ENCODE results near the gene OMA1. TPM values are rescaled to one million over a fixed set of nuclear protein-coding genes. Genes with fewer than 3 reads are reported as not detected.

The OMA1 gene
- total and polyA plus RNA-seq, 10 of the 15 experiments (the other 5 are each of a cell fraction or from before 2014, with no cell fraction given) = 23.6 to 67.1 (median 47.1) TPM

DNA sequence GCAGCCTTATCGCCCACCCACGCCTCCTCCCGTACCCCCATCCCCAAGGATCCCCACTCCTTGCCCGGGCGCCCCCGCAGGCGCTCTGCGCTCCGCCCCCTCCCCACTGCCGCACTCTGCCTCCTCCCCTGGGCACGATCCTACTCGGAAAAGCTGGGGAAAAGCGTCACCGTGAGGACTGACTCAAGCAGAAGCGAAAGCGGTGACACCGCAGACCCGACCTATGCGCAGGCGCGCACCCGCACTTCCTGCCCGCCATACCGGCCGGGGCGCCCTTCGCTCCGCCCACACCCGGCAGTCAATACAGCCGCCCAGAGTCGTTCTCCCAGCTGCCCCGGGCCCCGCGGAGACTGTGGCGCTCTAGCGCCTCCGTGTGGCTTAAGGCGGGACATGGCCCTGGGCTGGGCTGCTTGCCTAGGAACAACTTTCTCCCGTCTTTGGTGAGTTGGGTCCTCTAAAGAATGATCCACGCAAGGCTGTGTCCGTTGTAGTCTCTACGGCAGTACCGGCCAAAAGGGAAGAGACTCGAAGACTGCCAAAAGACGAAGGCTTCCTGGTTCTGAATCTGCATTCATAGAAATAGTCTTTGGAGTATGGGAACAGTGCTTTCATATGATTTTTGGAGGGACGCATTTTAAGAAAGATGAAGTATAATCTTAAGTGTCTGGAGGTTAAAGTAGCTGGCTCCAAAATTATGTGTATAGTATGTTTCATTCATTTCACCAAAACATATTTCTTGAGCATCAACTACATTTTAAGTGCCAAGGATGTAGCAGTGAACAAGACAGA lies at the start of gene OMA1 (continued):
- TF ChIP-seq, protein P1, sequence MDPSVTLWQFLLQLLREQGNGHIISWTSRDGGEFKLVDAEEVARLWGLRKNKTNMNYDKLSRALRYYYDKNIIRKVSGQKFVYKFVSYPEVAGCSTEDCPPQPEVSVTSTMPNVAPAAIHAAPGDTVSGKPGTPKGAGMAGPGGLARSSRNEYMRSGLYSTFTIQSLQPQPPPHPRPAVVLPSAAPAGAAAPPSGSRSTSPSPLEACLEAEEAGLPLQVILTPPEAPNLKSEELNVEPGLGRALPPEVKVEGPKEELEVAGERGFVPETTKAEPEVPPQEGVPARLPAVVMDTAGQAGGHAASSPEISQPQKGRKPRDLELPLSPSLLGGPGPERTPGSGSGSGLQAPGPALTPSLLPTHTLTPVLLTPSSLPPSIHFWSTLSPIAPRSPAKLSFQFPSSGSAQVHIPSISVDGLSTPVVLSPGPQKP (IDR thresholded peaks at IDR 0.05; ENCODE audit: low read depth, low read length) = peak; percentile 70
- peak; percentile 69 for TF ChIP-seq RELA (IDR thresholded peaks at IDR 0.05; ENCODE audit: borderline replicate concordance, partially characterized antibody)
- TF ChIP-seq IRF5 (IDR thresholded peaks at IDR 0.05; ENCODE audit: borderline replicate concordance) = no peak
- TF ChIP-seq USF2 (IDR thresholded peaks at IDR 0.05; ENCODE audit: borderline replicate concordance, low read depth, low read length) = no peak
- TF ChIP-seq BCL3 (IDR thresholded peaks at IDR 0.05; ENCODE audit: borderline replicate concordance, insufficient read depth, low read depth, low read length, poor library complexity, severe bottlenecking) = no peak
- TF ChIP-seq, protein P2, sequence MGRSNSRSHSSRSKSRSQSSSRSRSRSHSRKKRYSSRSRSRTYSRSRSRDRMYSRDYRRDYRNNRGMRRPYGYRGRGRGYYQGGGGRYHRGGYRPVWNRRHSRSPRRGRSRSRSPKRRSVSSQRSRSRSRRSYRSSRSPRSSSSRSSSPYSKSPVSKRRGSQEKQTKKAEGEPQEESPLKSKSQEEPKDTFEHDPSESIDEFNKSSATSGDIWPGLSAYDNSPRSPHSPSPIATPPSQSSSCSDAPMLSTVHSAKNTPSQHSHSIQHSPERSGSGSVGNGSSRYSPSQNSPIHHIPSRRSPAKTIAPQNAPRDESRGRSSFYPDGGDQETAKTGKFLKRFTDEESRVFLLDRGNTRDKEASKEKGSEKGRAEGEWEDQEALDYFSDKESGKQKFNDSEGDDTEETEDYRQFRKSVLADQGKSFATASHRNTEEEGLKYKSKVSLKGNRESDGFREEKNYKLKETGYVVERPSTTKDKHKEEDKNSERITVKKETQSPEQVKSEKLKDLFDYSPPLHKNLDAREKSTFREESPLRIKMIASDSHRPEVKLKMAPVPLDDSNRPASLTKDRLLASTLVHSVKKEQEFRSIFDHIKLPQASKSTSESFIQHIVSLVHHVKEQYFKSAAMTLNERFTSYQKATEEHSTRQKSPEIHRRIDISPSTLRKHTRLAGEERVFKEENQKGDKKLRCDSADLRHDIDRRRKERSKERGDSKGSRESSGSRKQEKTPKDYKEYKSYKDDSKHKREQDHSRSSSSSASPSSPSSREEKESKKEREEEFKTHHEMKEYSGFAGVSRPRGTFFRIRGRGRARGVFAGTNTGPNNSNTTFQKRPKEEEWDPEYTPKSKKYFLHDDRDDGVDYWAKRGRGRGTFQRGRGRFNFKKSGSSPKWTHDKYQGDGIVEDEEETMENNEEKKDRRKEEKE (IDR thresholded peaks at IDR 0.05) = no peak
- TF ChIP-seq CBX5 (IDR thresholded peaks at IDR 0.05; ENCODE audit: low read depth) = 0 out of 2 replicates have a peak, but pooled peaks have one; percentile 61
- TF ChIP-seq ZNF274 (IDR thresholded peaks at IDR 0.05; ENCODE audit: insufficient read depth, insufficient read length) = no peak
- TF ChIP-seq PKNOX1 (IDR thresholded peaks at IDR 0.05) = peak; percentile 55; the same call in 1 of the 2 replicates
- no peak for TF ChIP-seq CEBPB (IDR thresholded peaks at IDR 0.05; ENCODE audit: borderline replicate concordance in 1 of 2, low read depth in 2 of 2, low read length in 2 of 2)
- TF ChIP-seq CHD2 (IDR thresholded peaks at IDR 0.05; ENCODE audit: borderline replicate concordance, low read depth, low read length) = peak; percentile 46; the same call in 1 of the 2 replicates
- 0 out of 2 replicates have a peak, but pooled peaks have one; percentile 41 for TF ChIP-seq CBFB (IDR thresholded peaks at IDR 0.05; ENCODE audit: low read depth)
- 0 out of 2 replicates have a peak, but pooled peaks have one; percentile 16 for TF ChIP-seq ZNF384 (IDR thresholded peaks at IDR 0.05; ENCODE audit: borderline replicate concordance, low read depth, low read length)
- TF ChIP-seq RUNX3 (IDR thresholded peaks at IDR 0.05; ENCODE audit: low read length) = peak; percentile 65
- TF ChIP-seq ZNF622 (IDR thresholded peaks at IDR 0.05) = no peak
- peak; percentile 80 for TF ChIP-seq SMAD5 (IDR thresholded peaks at IDR 0.05; ENCODE audit: low read depth)
- peak; percentile 79 for TF ChIP-seq SPI1 (IDR thresholded peaks at IDR 0.05; ENCODE audit: borderline replicate concordance, insufficient read depth, low read depth, low read length)
- TF ChIP-seq SRF (IDR thresholded peaks at IDR 0.05; ENCODE audit: low read depth in 2 of 2, low read length in 2 of 2) = peak; percentile 38 to 69; a peak in 3 of 4 replicates
- peak; percentile 56 for TF ChIP-seq KLF5 (IDR thresholded peaks at IDR 0.05; ENCODE audit: partially characterized antibody)

Data from GM12878 (cell line).